Activated naive CD4-positive, alpha-beta T cell treated with anti-CD3 and anti-CD28 coated beads, Interleukin-2, amount 50 U/mL, for 24 hours (primary cell): ENCODE results near the gene CHST2.

Experiments used
- H3K27ac Mint-ChIP-seq: one replicate; pipeline ENCODE4 v1.8.0; 2021; ENCODE audit warnings: mild to moderate bottlenecking, mixed read lengths
- H3K27me3 Mint-ChIP-seq: one replicate; pipeline ENCODE4 v1.8.0; 2021; ENCODE audit warnings: mixed read lengths
- H3K36me3 Mint-ChIP-seq: one replicate; pipeline ENCODE4 v1.8.0; 2021; ENCODE audit warnings: mixed read lengths
- H3K4me1 Mint-ChIP-seq: one replicate; pipeline ENCODE4 v1.8.0; 2021; ENCODE audit warnings: mixed read lengths
- H3K4me3 Mint-ChIP-seq: one replicate; pipeline ENCODE4 v1.8.0; 2021; ENCODE audit warnings: mild to moderate bottlenecking, mixed read lengths
- H3K9me3 Mint-ChIP-seq: one replicate; pipeline ENCODE4 v1.8.0; 2021; ENCODE audit warnings: mixed read lengths

Gene CHST2

GRCh38 chr3:143139762-143140161, 20.2 kb downstream of the CHST2 start:
- H3K27ac Mint-ChIP-seq: no peak overlapping the region

GRCh38 chr3:143140550-143140949, 21.0 kb downstream of the CHST2 start:
- Mint-ChIP-seq H3K27me3 (no peaks in the 10 kb centered on the region), H3K36me3 (no peaks in the 10 kb centered on the region), H3K4me3 (no peak overlapping the region)

More at GRCh38 chr3:143139762-143140161, 20.2 kb downstream of the CHST2 start:
- H3K4me3 Mint-ChIP-seq: no peak overlapping the region
- H3K36me3 Mint-ChIP-seq: no peaks in the 10 kb centered on the region
- no peaks in the 10 kb centered on the region for H3K9me3 Mint-ChIP-seq
- H3K27me3 Mint-ChIP-seq: no peaks in the 10 kb centered on the region
- peaks cover 17% of the 10 kb centered on the region for H3K4me1 Mint-ChIP-seq

GRCh38 chr3:143142354-143142753, 22.8 kb downstream of the CHST2 start:
- Mint-ChIP-seq H3K27ac (no peak overlapping the region), H3K9me3 (no peaks in the 10 kb centered on the region), H3K36me3 (no peaks in the 10 kb centered on the region), H3K27me3 (no peaks in the 10 kb centered on the region), H3K4me1 (peaks cover 7% of the 10 kb centered on the region), H3K4me3 (no peak overlapping the region)

More at GRCh38 chr3:143140550-143140949, 21.0 kb downstream of the CHST2 start:
- no peaks in the 10 kb centered on the region for H3K9me3 Mint-ChIP-seq
- peaks cover 9% of the 10 kb centered on the region for H3K4me1 Mint-ChIP-seq
- no peak overlapping the region for H3K27ac Mint-ChIP-seq

- Mint-ChIP-seq H3K36me3 (no peaks in the 10 kb centered on the region), H3K27ac (no peak overlapping the region), H3K27me3 (no peaks in the 10 kb centered on the region), H3K4me1 (peaks cover 6% of the 10 kb centered on the region), H3K9me3 (no peaks in the 10 kb centered on the region), H3K4me3 (no peak overlapping the region)
Measured at GRCh38 chr3:143145906-143146305, 26.3 kb downstream of the CHST2 start.

- H3K27me3 Mint-ChIP-seq: no peaks in the 10 kb centered on the region
- no peaks in the 10 kb centered on the region for H3K36me3 Mint-ChIP-seq
- H3K27ac Mint-ChIP-seq: peak overlapping the region; percentile 43
- no peaks in the 10 kb centered on the region for H3K9me3 Mint-ChIP-seq
- peaks cover 13% of the 10 kb centered on the region for H3K4me1 Mint-ChIP-seq
- H3K4me3 Mint-ChIP-seq: no peak overlapping the region
Measured at GRCh38 chr3:143146486-143147274, 27.1 kb downstream of the CHST2 start.

- Mint-ChIP-seq H3K4me3 (no peak overlapping the region), H3K4me1 (peaks cover 22% of the 10 kb centered on the region), H3K9me3 (no peaks in the 10 kb centered on the region), H3K27ac (no peak overlapping the region), H3K36me3 (no peaks in the 10 kb centered on the region), H3K27me3 (no peaks in the 10 kb centered on the region)
Measured at GRCh38 chr3:143147707-143148106, 28.1 kb downstream of the CHST2 start.

- Mint-ChIP-seq H3K4me1 (peaks cover 33% of the 10 kb centered on the region), H3K36me3 (no peaks in the 10 kb centered on the region), H3K4me3 (no peak overlapping the region), H3K9me3 (no peaks in the 10 kb centered on the region), H3K27me3 (no peaks in the 10 kb centered on the region), H3K27ac (no peak overlapping the region)
Measured at GRCh38 chr3:143150071-143150470, 30.5 kb downstream of the CHST2 start.

GRCh38 chr3:143151004-143151731, 31.6 kb downstream of the CHST2 start:
- no peaks in the 10 kb centered on the region for H3K27me3 Mint-ChIP-seq
- H3K9me3 Mint-ChIP-seq: no peaks in the 10 kb centered on the region
- no peak overlapping the region for H3K27ac Mint-ChIP-seq
- H3K4me3 Mint-ChIP-seq: no peak overlapping the region
- no peaks in the 10 kb centered on the region for H3K36me3 Mint-ChIP-seq
- H3K4me1 Mint-ChIP-seq: peaks cover 33% of the 10 kb centered on the region

- Mint-ChIP-seq H3K9me3 (no peaks in the 10 kb centered on the region), H3K27me3 (no peaks in the 10 kb centered on the region), H3K27ac (no peak overlapping the region), H3K4me1 (peaks cover 33% of the 10 kb centered on the region), H3K4me3 (no peak overlapping the region), H3K36me3 (no peaks in the 10 kb centered on the region)
Measured at GRCh38 chr3:143152043-143152442, 32.5 kb downstream of the CHST2 start.

GRCh38 chr3:143155756-143156155, 36.2 kb downstream of the CHST2 start:
- no peaks in the 10 kb centered on the region for H3K9me3 Mint-ChIP-seq
- H3K36me3 Mint-ChIP-seq: no peaks in the 10 kb centered on the region
- no peak overlapping the region for H3K4me3 Mint-ChIP-seq
- no peaks in the 10 kb centered on the region for H3K27me3 Mint-ChIP-seq
- H3K27ac Mint-ChIP-seq: no peak overlapping the region
- H3K4me1 Mint-ChIP-seq: peaks cover 52% of the 10 kb centered on the region

GRCh38 chr3:143158014-143158988, 38.7 kb downstream of the CHST2 start:
- Mint-ChIP-seq H3K27me3 (no peaks in the 10 kb centered on the region), H3K36me3 (peaks cover 3% of the 10 kb centered on the region), H3K27ac (no peak overlapping the region), H3K4me3 (no peak overlapping the region), H3K4me1 (peaks cover 42% of the 10 kb centered on the region), H3K9me3 (no peaks in the 10 kb centered on the region)

- Mint-ChIP-seq H3K36me3 (peaks cover 3% of the 10 kb centered on the region), H3K4me3 (no peak overlapping the region), H3K4me1 (peaks cover 57% of the 10 kb centered on the region), H3K27ac (no peak overlapping the region), H3K9me3 (no peaks in the 10 kb centered on the region), H3K27me3 (no peaks in the 10 kb centered on the region)
Measured at GRCh38 chr3:143160437-143160836, 40.9 kb downstream of the CHST2 start.

GRCh38 chr3:143163562-143164100, 44.1 kb downstream of the CHST2 start:
- H3K4me3 Mint-ChIP-seq: peak overlapping the region; percentile 9

GRCh38 chr3:143165211-143165610, 45.6 kb downstream of the CHST2 start:
- Mint-ChIP-seq H3K4me3 (peak overlapping the region; percentile 72), H3K27me3 (no peaks in the 10 kb centered on the region), H3K27ac (peak overlapping the region; percentile 93), H3K4me1 (peaks cover 78% of the 10 kb centered on the region), H3K36me3 (peaks cover 3% of the 10 kb centered on the region), H3K9me3 (no peaks in the 10 kb centered on the region)

More at GRCh38 chr3:143163562-143164100, 44.1 kb downstream of the CHST2 start:
- Mint-ChIP-seq H3K4me1 (peaks cover 72% of the 10 kb centered on the region), H3K27ac (peak overlapping the region; percentile 93), H3K9me3 (no peaks in the 10 kb centered on the region), H3K27me3 (no peaks in the 10 kb centered on the region), H3K36me3 (peaks cover 3% of the 10 kb centered on the region)
